ENCODE data around the gene PRXL2A. TPM values are rescaled to one million over a fixed set of nuclear protein-coding genes. Genes with fewer than 3 reads are reported as not detected.

PRXL2A gene
- total RNA-seq, 2 experiments from 2014 or later, result 4.5 to 5.2 TPM

Other genes starting within 250 kb of the PRXL2A start
- 100 to 1,000 TPM; 271 to 273 TPM for gene ANXA11, start 203.0 kb upstream of the PRXL2A start, total RNA-seq
- not detected for gene MAT1A, start 118.9 kb upstream of the PRXL2A start, total RNA-seq
- not detected for gene DYDC1, start 51.8 kb upstream of the PRXL2A start, total RNA-seq
- not detected for gene DYDC2, start 51.8 kb upstream of the PRXL2A start, total RNA-seq
- 100 to 1,000 TPM; 130 to 136 TPM for gene TSPAN14, start 45.8 kb downstream of the PRXL2A start, total RNA-seq
- under 1 TPM; 0.13 to 0.15 TPM for gene SH2D4B, start 129.4 kb downstream of the PRXL2A start, total RNA-seq